BJ (cell line): ENCODE measurements around the gene ATG5. TPM values are rescaled to one million over a fixed set of nuclear protein-coding genes. Genes with fewer than 3 reads are reported as not detected.

Experiments
- CTCF ChIA-PET: fragments of 350-600 bp; formaldehyde crosslinking; extraction: SDS; loops from one replicate; lab custom pipeline; 2021; ENCODE audit warnings: antibody characterized with exemption, inconsistent platforms; lab: Yijun Ruan, JAX
- POLR2A ChIA-PET: fragments of 300-600 bp; sonication (Branson Sonifier 250); formaldehyde crosslinking; extraction: SDS; loops from one replicate; lab custom pipeline; 2021; ENCODE audit warnings: antibody characterized with exemption; lab: Charles Lee
- DNase-seq: peaks from one replicate; pipeline ENCODE4 v3.0.0-alpha.2; 2011; ENCODE audit warnings: low read depth
- H3K27me3 ChIP-seq: 2 replicates; pipeline ENCODE4 v1.6.0; 2011; ENCODE audit warnings: low read length; ENCODE audit not compliant: control insufficient read depth, insufficient read depth
- H3K36me3 ChIP-seq: 2 replicates; pipeline ENCODE4 v1.5.1; 2011; ENCODE audit warnings: low read length; ENCODE audit not compliant: control insufficient read depth, insufficient read depth
- H3K4me3 ChIP-seq: 2 replicates; pipeline ENCODE4 v1.5.1; 2011; ENCODE audit warnings: low read depth, mild to moderate bottlenecking, control low read depth, low read length
- CTCF ChIP-seq: IDR thresholded peaks from 2 replicates; pipeline ENCODE4 v1.5.1; 2011; ENCODE audit warnings: low read depth, mild to moderate bottlenecking, control low read depth, inconsistent platforms, low read length, moderate library complexity; ENCODE audit not compliant: insufficient read depth
- polyA plus RNA-seq: library from polyadenylated mRNA; depleted of rRNA; stranded (reverse); fragments of >200 nt; gene quantifications from 2 replicates; pipeline ENCODE4 v1.2.3, GENCODE V29; 2011

ATG5 gene
- polyA plus RNA-seq, 1 experiment: 18.6 TPM

GRCh38 chr6:106192824-106193223 lies 132.7 kb downstream of the ATG5 start:
- ChIA-PET POLR2A (no interaction called here), CTCF (no interaction called here)
- peak; percentile 37 for DNase-seq

GRCh38 chr6:106188104-106188794 lies 137.3 kb downstream of the ATG5 start:
- no peak for DNase-seq
- H3K4me3 ChIP-seq: no peak overlapping the region
- no peak for TF ChIP-seq CTCF
- ChIA-PET POLR2A (no interaction called here), CTCF (interaction anchor here (1.1 kb wide), 1 partner anchor 12 kb away, joined by 3 read pairs; no protein-coding TSS in a partner anchor)
- no peaks in the 10 kb centered on the region for H3K27me3 ChIP-seq
- no peaks in the 10 kb centered on the region for H3K36me3 ChIP-seq

More at GRCh38 chr6:106192824-106193223, 132.7 kb downstream of the ATG5 start:
- TF ChIP-seq CTCF: no peak
- H3K27me3 ChIP-seq: no peaks in the 10 kb centered on the region
- no peak overlapping the region for H3K4me3 ChIP-seq
- H3K36me3 ChIP-seq: no peaks in the 10 kb centered on the region

GRCh38 chr6:106187424-106187982 lies 138.1 kb downstream of the ATG5 start:
- DNase-seq: no peak
- Histone ChIP-seq H3K4me3 (no peak overlapping the region), H3K36me3 (no peaks in the 10 kb centered on the region), H3K27me3 (no peaks in the 10 kb centered on the region)
- CTCF ChIA-PET: no interaction called here
- POLR2A ChIA-PET: no interaction called here
- TF ChIP-seq CTCF: no peak

GRCh38 chr6:106186714-106187113 lies 138.8 kb downstream of the ATG5 start:
- no peaks in the 10 kb centered on the region for H3K27me3 ChIP-seq
- H3K4me3 ChIP-seq: no peak overlapping the region
- ChIA-PET CTCF (no interaction called here), POLR2A (no interaction called here)
- H3K36me3 ChIP-seq: no peaks in the 10 kb centered on the region
- no peak for DNase-seq
- no peak for TF ChIP-seq CTCF

GRCh38 chr6:106186172-106186571 lies 139.4 kb downstream of the ATG5 start:
- TF ChIP-seq CTCF: no peak
- no peak for DNase-seq
- CTCF ChIA-PET: no interaction called here
- H3K36me3 ChIP-seq: no peaks in the 10 kb centered on the region
- no peaks in the 10 kb centered on the region for H3K27me3 ChIP-seq
- POLR2A ChIA-PET: no interaction called here
- H3K4me3 ChIP-seq: no peak overlapping the region
